SH-SY5Y (cell line): Measurements from ENCODE around the gene NAT9.

Source experiments
- GATA2 ChIP-seq: IDR thresholded peaks from 2 replicates; pipeline ENCODE4 v1.6.1; 2011; ENCODE audit warnings: mild to moderate bottlenecking, low read depth, low read length
- GATA3 ChIP-seq: IDR thresholded peaks from 2 replicates; pipeline ENCODE4 v1.6.1; 2011; ENCODE audit warnings: low read depth, mild to moderate bottlenecking, low read length, moderate library complexity

- no peak for TF ChIP-seq GATA2
- TF ChIP-seq GATA3, result no peak
These were observed 44.9 kb downstream of the NAT9 start for GRCh38 chr17:74731347-74731605.
